Osteoblast (primary cell): Measurements from ENCODE around the gene KLHL35. TPM values are rescaled to one million over a fixed set of nuclear protein-coding genes. Genes with fewer than 3 reads are reported as not detected.

ENCODE experiments used
- DNase-seq: peaks from one replicate; pipeline ENCODE4 v3.0.0; 2011; ENCODE audit warnings: low spot score, mixed read lengths; ENCODE audit not compliant: insufficient read length; ENCODE audit errors: missing footprints
- H2AFZ ChIP-seq: 2 replicates; pipeline ENCODE4 v1.6.0; 2011; ENCODE audit warnings: mild to moderate bottlenecking, low read length
- H3K27ac ChIP-seq: 2 replicates; pipeline ENCODE4 v1.5.1; 2011; ENCODE audit warnings: mild to moderate bottlenecking, low read depth, low read length, moderate library complexity
- H3K27me3 ChIP-seq: 2 replicates; pipeline ENCODE4 v1.6.0; 2012; ENCODE audit warnings: mild to moderate bottlenecking, control low read depth, inconsistent platforms, low read length, moderate library complexity; ENCODE audit not compliant: insufficient read depth
- H3K36me3 ChIP-seq: 2 replicates; pipeline ENCODE4 v1.5.1; 2011; ENCODE audit warnings: mild to moderate bottlenecking, low read length, control low read depth, moderate library complexity; ENCODE audit not compliant: insufficient read depth
- H3K4me1 ChIP-seq: 2 replicates; pipeline ENCODE4 v1.5.1; 2011; ENCODE audit warnings: mild to moderate bottlenecking, low read length, control low read depth, moderate library complexity; ENCODE audit not compliant: insufficient read depth
- H3K4me2 ChIP-seq: 2 replicates; pipeline ENCODE4 v1.6.0; 2011; ENCODE audit warnings: mild to moderate bottlenecking, low read length; ENCODE audit not compliant: insufficient read depth
- H3K4me3 ChIP-seq: fragments of 200-600 bp; sonication (generic); 3 replicates; pipeline ENCODE4 v1.5.1; 2012; ENCODE audit warnings: mild to moderate bottlenecking, low read length, inconsistent platforms; ENCODE audit not compliant: insufficient read depth
- H3K79me2 ChIP-seq: 2 replicates; pipeline ENCODE4 v1.6.0; 2012; ENCODE audit warnings: mild to moderate bottlenecking, low read length, control low read depth, inconsistent platforms; ENCODE audit not compliant: insufficient read depth
- H3K9me3 ChIP-seq: 2 replicates; pipeline ENCODE4 v1.5.1; 2011; ENCODE audit warnings: low read depth, low read length, control low read depth
- H4K20me1 ChIP-seq: 2 replicates; pipeline ENCODE4 v1.6.0; 2012; ENCODE audit warnings: mild to moderate bottlenecking, low read length, control low read depth; ENCODE audit not compliant: insufficient read depth
- CTCF ChIP-seq: IDR thresholded peaks from 2 replicates; pipeline ENCODE4 v1.5.1; 2011; ENCODE audit warnings: mild to moderate bottlenecking, low read depth, low read length, moderate library complexity; ENCODE audit errors: extremely low read depth
- total RNA-seq: library from RNA; depleted of rRNA; stranded (reverse); fragments of >200 nt; gene quantifications from 2 replicates; pipeline ENCODE4 v1.2.3, GENCODE V29; 2012

The KLHL35 gene
- total RNA-seq, 1 donor = 4.3 TPM

- no peak for TF ChIP-seq CTCF
- peaks cover 44% of the 10 kb centered on the region for H3K4me1 ChIP-seq
- H2AFZ ChIP-seq = no peak overlapping the region
- H3K27ac ChIP-seq = peak overlapping the region; percentile 31
- no peak overlapping the region for H3K4me3 ChIP-seq
- peaks cover 79% of the 10 kb centered on the region for H3K36me3 ChIP-seq
- H4K20me1 ChIP-seq = peaks cover 78% of the 10 kb centered on the region
- no peak for DNase-seq
- H3K27me3 ChIP-seq = no peaks in the 10 kb centered on the region
- H3K79me2 ChIP-seq = peaks cover 89% of the 10 kb centered on the region
- no peak overlapping the region for H3K4me2 ChIP-seq
- no peaks in the 10 kb centered on the region for H3K9me3 ChIP-seq
Measured at GRCh38 chr11:75403983-75404658, 28.9 kb downstream of the KLHL35 start.

DNA sequence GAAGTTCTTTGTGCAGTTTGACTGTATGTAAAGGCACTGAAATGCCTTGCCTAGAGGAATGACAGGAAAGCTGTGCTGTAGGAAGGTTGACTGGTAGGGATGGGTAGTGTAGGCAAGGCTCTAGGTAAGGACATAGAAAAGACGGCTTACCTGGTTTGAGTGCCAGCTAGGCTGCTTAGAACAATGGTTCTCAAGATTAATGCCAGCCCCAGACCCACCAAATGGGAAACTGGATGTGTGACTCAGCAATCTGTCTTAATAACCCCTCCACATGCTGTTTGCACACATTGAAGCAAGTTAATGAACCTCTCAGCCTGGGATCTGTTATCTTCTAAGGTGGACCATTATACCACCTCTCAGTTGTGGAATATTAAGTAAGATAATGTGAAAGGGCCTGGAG, 30.0 kb downstream of the KLHL35 start:
- Histone ChIP-seq H3K4me1 (peaks cover 46% of the 10 kb centered on the region), H3K9me3 (no peaks in the 10 kb centered on the region), H4K20me1 (peaks cover 76% of the 10 kb centered on the region), H3K27ac (peak overlapping the region; percentile 36), H3K79me2 (peaks cover 82% of the 10 kb centered on the region), H3K36me3 (peaks cover 71% of the 10 kb centered on the region), H3K27me3 (no peaks in the 10 kb centered on the region), H3K4me3 (no peak overlapping the region), H2AFZ (no peak overlapping the region), H3K4me2 (peak overlapping the region; percentile 100)
- DNase-seq = no peak
- no peak for TF ChIP-seq CTCF

DNA sequence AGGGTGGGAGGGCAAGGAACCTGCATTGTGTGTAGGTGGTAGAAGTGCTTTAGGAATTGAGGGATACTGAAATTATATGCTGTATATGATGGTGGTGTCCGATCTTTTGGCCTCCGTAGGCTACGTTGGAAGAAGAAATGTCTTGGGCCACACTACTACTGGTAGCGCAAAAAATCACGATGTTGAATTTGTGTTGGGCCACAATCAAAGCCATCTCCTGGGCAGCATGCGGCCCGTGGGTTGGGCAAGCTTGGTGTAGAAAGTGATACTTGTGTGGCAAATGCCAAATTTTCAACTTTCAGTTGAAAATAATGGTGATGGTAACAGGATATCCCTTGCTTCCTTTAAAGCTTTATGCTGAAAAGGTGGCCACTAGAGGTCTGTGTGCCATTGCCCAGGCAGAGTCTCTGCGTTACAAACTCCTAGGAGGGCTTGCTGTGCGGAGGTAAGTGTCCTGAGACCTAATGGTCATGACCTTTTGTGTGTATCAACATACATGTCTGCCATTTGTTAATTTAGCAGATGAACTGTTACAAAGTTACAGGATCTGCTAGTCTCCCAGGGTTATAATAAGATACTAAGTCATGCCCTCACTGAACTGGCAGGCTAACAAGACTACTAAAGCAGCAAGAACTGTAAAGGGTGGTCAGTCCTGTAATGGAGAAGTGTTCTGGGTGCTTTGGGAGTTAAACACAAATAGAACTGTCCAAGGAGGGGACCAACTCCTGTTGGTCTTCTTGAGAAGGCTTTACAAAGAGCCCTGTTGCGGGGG, 30.8 kb downstream of the KLHL35 start:
- H3K4me1 ChIP-seq = peaks cover 46% of the 10 kb centered on the region
- peaks cover 77% of the 10 kb centered on the region for H3K79me2 ChIP-seq
- no peaks in the 10 kb centered on the region for H3K27me3 ChIP-seq
- DNase-seq = no peak
- peak overlapping the region; percentile 36 for H3K27ac ChIP-seq
- no peaks in the 10 kb centered on the region for H3K9me3 ChIP-seq
- H3K4me3 ChIP-seq = peak overlapping the region; percentile 75
- TF ChIP-seq CTCF = peak; percentile 22
- peaks cover 66% of the 10 kb centered on the region for H3K36me3 ChIP-seq
- H2AFZ ChIP-seq = no peak overlapping the region
- H4K20me1 ChIP-seq = peaks cover 70% of the 10 kb centered on the region
- peak overlapping the region; percentile 100 for H3K4me2 ChIP-seq
